Stomach (tissue), 19 donors: Measurements from ENCODE around the gene C9orf40. TPM values are rescaled to one million over a fixed set of nuclear protein-coding genes. Genes with fewer than 3 reads are reported as not detected.
A peak's percentile ranks its signal among the peaks of the same experiment; 100 is the strongest.

Experiments
- DNase-seq, 2 donors: peaks; one replicate each; pipeline versions ENCODE4 v3.0.0 to v3.0.0-alpha.2; 2013 to 2019
- H3K27ac ChIP-seq, 5 donors: fragments of 200-600 bp in 4 of 5; sonication (generic) in 4 of 5; one replicate each; pipeline ENCODE4 v1.5.1; 2013 to 2019; ENCODE audit warnings: mild to moderate bottlenecking in 1 of 5, moderate library complexity in 1 of 5
- H3K27me3 ChIP-seq, 3 donors: fragments of 200-600 bp; sonication (generic); one replicate each; pipeline ENCODE4 v1.5.1; 2017 to 2019; ENCODE audit warnings: mixed run types in 1 of 3
- H3K36me3 ChIP-seq, 4 donors: fragments of 200-600 bp; sonication (generic); 1 replicate in 3 of 4; 2 replicates in 1 of 4; pipeline ENCODE4 v1.5.1; 2016 to 2019
- H3K4me1 ChIP-seq, 4 donors: fragments of 200-600 bp; sonication (generic); one replicate each; pipeline ENCODE4 v1.5.1; 2016 to 2019
- H3K4me3 ChIP-seq, 4 donors: fragments of 200-600 bp; sonication (generic) in 3 of 4; one replicate each; pipeline ENCODE4 v1.5.1; 2016 to 2019; ENCODE audit warnings: mild to moderate bottlenecking in 1 of 4
- H3K9me3 ChIP-seq, 4 donors: fragments of 200-600 bp; sonication (generic); one replicate each; pipeline ENCODE4 v1.5.1; 2016 to 2019
- CTCF ChIP-seq, 7 experiments: fragments of 450-650 bp in 4 of 7; fragments of 200-600 bp in 3 of 7; sonication (generic) in 3 of 7; IDR thresholded peaks; one replicate each; pipeline ENCODE4 v1.5.1; 2016 to 2019; ENCODE audit warnings: antibody characterized with exemption in 7 of 7, control low read depth in 2 of 7, mild to moderate bottlenecking in 1 of 7
- EP300 ChIP-seq: sonication (generic); formaldehyde crosslinking; IDR thresholded peaks from one replicate; pipeline ENCODE4 v1.6.1; 2017; ENCODE audit warnings: antibody characterized with exemption
- POLR2A ChIP-seq, 4 donors: fragments of 450-650 bp; IDR thresholded peaks; one replicate each; pipeline ENCODE4 v1.6.1; 2016; ENCODE audit warnings: antibody characterized with exemption in 4 of 4, control low read depth in 2 of 4, mild to moderate bottlenecking in 1 of 4, moderate library complexity in 1 of 4
- POLR2AphosphoS5 ChIP-seq, 3 donors: sonication (generic); formaldehyde crosslinking; IDR thresholded peaks; one replicate each; pipeline ENCODE4 v1.6.1; 2016; ENCODE audit warnings: antibody characterized with exemption in 3 of 3
- WGBS, 5 donors: extraction: QIAGEN DNeasy Blood & Tissue Kit in 3 of 5; methylation state at CpG; one replicate each; pipeline versions ENCODE4 v1.1.5 to v1.1.7; 2013 to 2018; 5-methylcytosine and 5-hydroxymethylcytosine counted together
- intact Hi-C: fragments of 100-400 bp; cut with DNase I; formaldehyde crosslinking; loops from one replicate; pipeline ENCODE4 v1.15.1; 2023; ENCODE audit warnings: low total_unique reads
- long read RNA-seq, 10 donors: transcript quantifications; one replicate each; lab custom pipeline, GENCODE V29; 2026
- polyA plus RNA-seq, 3 donors: library from polyadenylated mRNA; stranded (reverse); fragments of 200-250 nt; gene quantifications; one replicate each; pipeline ENCODE4 v1.2.3, GENCODE V29; 2013
- total RNA-seq, 5 donors: library from RNA; depleted of rRNA; stranded (reverse); fragments of >200 nt; gene quantifications; one replicate each; pipeline versions ENCODE4 v1.1.0 to v1.2.3, GENCODE V29; 2014 to 2016
- donor health status: healthy with polysubstance abuse.
- donor health status: Bipolar disorder and iron deficiency.
- donor health status: healthy.

The C9orf40 gene
- total RNA-seq (1 to 10 TPM in 2 of 5 donors, not detected in 3; 2.0 to 3.3 TPM), polyA plus RNA-seq (1 to 10 TPM; 1.4 to 3.3 (median 2.2) TPM)
- long read RNA-seq, donor 1, partial matches to known transcripts, result 0 of 2 reads
- long read RNA-seq, donor 1, other reads (novel, unspliced or antisense), result 0 of 2 reads
- long read RNA-seq, donor 2, partial matches to known transcripts, result 0 of 4 reads
- long read RNA-seq, donor 2, other reads (novel, unspliced or antisense), result 0 of 4 reads
- long read RNA-seq, donor 3, partial matches to known transcripts, result 0 of 1 reads
- long read RNA-seq, donor 3, other reads (novel, unspliced or antisense), result 0 of 1 reads
- long read RNA-seq, donor 4, partial matches to known transcripts, result 0 of 2 reads
- long read RNA-seq, donor 4, other reads (novel, unspliced or antisense), result 0 of 2 reads
- long read RNA-seq, donor 5, partial matches to known transcripts, result 0 of 4 reads
- long read RNA-seq, donor 5, other reads (novel, unspliced or antisense), result 0 of 4 reads
- long read RNA-seq, donor 6, transcript C9orf40-201 (2 exons, 2,327 nt), result major isoform, 7 of 7 reads
- long read RNA-seq, donor 6, partial matches to known transcripts, result 0 of 7 reads
- long read RNA-seq, donor 6, other reads (novel, unspliced or antisense), result 0 of 7 reads
- long read RNA-seq, donor 7, transcript C9orf40-201 (2 exons, 2,327 nt), result major isoform, 5 of 12 reads
- long read RNA-seq, donor 7, partial matches to known transcripts, result 7 of 12 reads
- long read RNA-seq, donor 7, other reads (novel, unspliced or antisense), result 0 of 12 reads
- long read RNA-seq, donor 8, partial matches to known transcripts, result 0 of 2 reads
- long read RNA-seq, donor 8, other reads (novel, unspliced or antisense), result 0 of 2 reads
- long read RNA-seq, donor 9, partial matches to known transcripts, result 0 of 2 reads
- long read RNA-seq, donor 9, other reads (novel, unspliced or antisense), result 0 of 2 reads
- long read RNA-seq, donor 10, partial matches to known transcripts, result 0 of 2 reads
- long read RNA-seq, donor 10, other reads (novel, unspliced or antisense), result 0 of 2 reads

GRCh38 chr9:74952201-74953151 lies at the start of gene C9orf40:
Gene C9orf40 (minus strand): TSS chr9:74952912. CDS start chr9:74952611, 301 bp downstream.
- intact Hi-C loops, result no loop called here
- Histone ChIP-seq H3K9me3 (no peaks in the 10 kb centered on the region), H3K4me3 (peak within 1 kb of the TSS; percentile 72 to 91 (median 78)), H3K27ac (peak within 1 kb of the TSS; percentile 91 to 98 (median 97)), H3K36me3 (no peaks in the 10 kb centered on the region), H3K4me1 (peaks cover 0 to 16% (median 6%) of the 10 kb centered on the region in 4 donors), H3K27me3 (no peaks in the 10 kb centered on the region)
- TF ChIP-seq EP300, result no peak
- TF ChIP-seq POLR2AphosphoS5 (IDR thresholded peaks at IDR 0.05), result peak; percentile 32 to 62 (median 49)
- no peak for TF ChIP-seq POLR2A (IDR thresholded peaks at IDR 0.05)
- peak in 5 of 7 experiments; percentile 49 to 90 (median 74) for TF ChIP-seq CTCF (IDR thresholded peaks at IDR 0.05)
- 0 to 1% (median 0%) methylated on average over 32 to 125 of the region's 125 CpGs for WGBS, 5 donors
- DNase-seq, result peak; percentile 91 to 97

- H3K9me3 ChIP-seq, result no peaks in the 10 kb centered on the region
- DNase-seq, result peak in 1 of 2 donors; percentile 94
These were observed 49.2 kb upstream of the C9orf40 start for GRCh38 chr9:75001719-75002421.

GRCh38 chr9:75000835-75001234 lies 48.1 kb upstream of the C9orf40 start:
- intact Hi-C loops, result loop anchor here (5.0 kb wide), 1 partner anchor 224 kb away; no protein-coding TSS in a partner anchor
- H3K27ac ChIP-seq, result no peak overlapping the region

More at GRCh38 chr9:75001719-75002421, 49.2 kb upstream of the C9orf40 start:
- Histone ChIP-seq H3K27me3 (no peaks in the 10 kb centered on the region), H3K36me3 (peaks cover 0 to 16% (median 10%) of the 10 kb centered on the region in 4 donors), H3K4me1 (peaks cover 0 to 11% (median 7%) of the 10 kb centered on the region in 4 donors), H3K27ac (no peak overlapping the region), H3K4me3 (no peak overlapping the region)
- intact Hi-C loops, result loop anchor here (5.0 kb wide), 1 partner anchor 225 kb away; no protein-coding TSS in a partner anchor
- 43 to 56% (median 50%) methylated on average over 4 of the region's 4 CpGs for WGBS, 5 donors
- TF ChIP-seq CTCF (IDR thresholded peaks at IDR 0.05), result peak in 5 of 7 experiments; percentile 56 to 86 (median 79)
- TF ChIP-seq POLR2AphosphoS5 (IDR thresholded peaks at IDR 0.05), result no peak

More at GRCh38 chr9:75000835-75001234, 48.1 kb upstream of the C9orf40 start:
- Histone ChIP-seq H3K27me3 (no peaks in the 10 kb centered on the region), H3K4me1 (peaks cover 0 to 11% (median 7%) of the 10 kb centered on the region in 4 donors), H3K4me3 (no peak overlapping the region), H3K9me3 (no peaks in the 10 kb centered on the region), H3K36me3 (peaks cover 0 to 23% (median 17%) of the 10 kb centered on the region in 4 donors)
- TF ChIP-seq POLR2AphosphoS5 (IDR thresholded peaks at IDR 0.05) (no peak), EP300 (no peak), POLR2A (IDR thresholded peaks at IDR 0.05) (no peak), CTCF (IDR thresholded peaks at IDR 0.05) (no peak)
- no peak for DNase-seq
- 68 to 100% (median 95%) methylated on average over 2 of the region's 2 CpGs for WGBS, 5 donors
